Lung (tissue), 12 donors: Measurements from ENCODE around the gene HSPB3. TPM values are rescaled to one million over a fixed set of nuclear protein-coding genes. Genes with fewer than 3 reads are reported as not detected.
"Not testable (repeated sequence)": the region's sequence is repeated elsewhere in the genome, so short reads cannot be mapped to it uniquely, and the experiment has no call there.

Experiments
- ATAC-seq: fragments of 200-7000 bp; cut with Tn5 transposase; one replicate; pipeline ENCODE4 v1.9.1; 2020; ENCODE audit warnings: moderate number of reproducible peaks; ENCODE audit not compliant: insufficient read depth, low FRiP score
- DNase-seq, 3 donors: peaks; one replicate each; pipeline ENCODE4 v3.0.0-alpha.2; 2013 to 2017
- H3K27ac ChIP-seq, 2 donors: one replicate each; pipeline ENCODE4 v1.5.1; 2013; ENCODE audit warnings: mild to moderate bottlenecking in 2 of 2, moderate library complexity in 2 of 2, control low read depth in 1 of 2, inconsistent platforms in 1 of 2, low read depth in 1 of 2, low read length in 1 of 2
- H3K27me3 ChIP-seq, 3 donors: one replicate each; pipeline ENCODE4 v1.5.1; 2013; ENCODE audit warnings: low read length in 2 of 3; ENCODE audit not compliant: control insufficient read depth in 3 of 3, insufficient read depth in 3 of 3
- H3K36me3 ChIP-seq, 4 donors: one replicate each; pipeline ENCODE4 v1.5.1; 2013; ENCODE audit warnings: low read length in 4 of 4, mild to moderate bottlenecking in 1 of 4, moderate library complexity in 1 of 4; ENCODE audit not compliant: control insufficient read depth in 4 of 4, insufficient read depth in 4 of 4
- H3K4me1 ChIP-seq, 5 donors: one replicate each; pipeline ENCODE4 v1.5.1; 2013; ENCODE audit warnings: low read length in 5 of 5, mild to moderate bottlenecking in 2 of 5, moderate library complexity in 1 of 5; ENCODE audit not compliant: control insufficient read depth in 5 of 5, insufficient read depth in 5 of 5
- H3K4me3 ChIP-seq: one replicate; pipeline ENCODE4 v1.5.1; 2013; ENCODE audit warnings: mild to moderate bottlenecking, control low read depth, moderate library complexity
- H3K9ac ChIP-seq, 2 donors: one replicate each; pipeline ENCODE4 v1.5.1; 2013; ENCODE audit warnings: low read length in 2 of 2, control low read depth in 1 of 2; ENCODE audit not compliant: insufficient read depth in 1 of 2
- H3K9me3 ChIP-seq, 4 donors: one replicate each; pipeline ENCODE4 v1.5.1; 2013; ENCODE audit warnings: low read length in 3 of 4, mild to moderate bottlenecking in 1 of 4, moderate library complexity in 1 of 4; ENCODE audit not compliant: control insufficient read depth in 4 of 4, insufficient read depth in 3 of 4
- CTCF ChIP-seq: IDR thresholded peaks from 2 replicates; pipeline ENCODE4 v1.5.1; 2012; ENCODE audit warnings: mild to moderate bottlenecking; ENCODE audit errors: control extremely low read depth, extremely low read depth
- WGBS, 2 donors: extraction: QIAGEN DNeasy Blood & Tissue Kit; methylation state at CpG; one replicate each; pipeline ENCODE4 v1.1.7; 2013; 5-methylcytosine and 5-hydroxymethylcytosine counted together
- polyA plus RNA-seq, 2 donors: library from polyadenylated mRNA; stranded (reverse); fragments of 200-250 nt; gene quantifications; one replicate each; pipeline ENCODE4 v1.2.1, GENCODE V29; 2013
- total RNA-seq, 2 donors: library from RNA; depleted of rRNA in 1 of 2; stranded (reverse); fragments of >200 nt in 1 of 2; gene quantifications; one replicate each; pipeline ENCODE4 v1.2.1, GENCODE V29; 2014 to 2021
- donor health status: control.
- donor health status: control.
- donor health status: Bipolar disorder and iron deficiency.
- donor health status: healthy.
- donor health status: DM: yes; HTN: yes; CAD: no.

HSPB3 gene
- total and polyA plus RNA-seq, 4 donors, result 0.47 to 1.7 (median 1.5) TPM; not detected in 1

- Histone ChIP-seq H3K4me3 (no peak overlapping the region), H3K36me3 (no peaks in the 10 kb centered on the region), H3K27ac (no peak overlapping the region), H3K9ac (no peak overlapping the region), H3K27me3 (no peaks in the 10 kb centered on the region), H3K9me3 (no peaks in the 10 kb centered on the region), H3K4me1 (no peaks in the 10 kb centered on the region)
- ATAC-seq (no peak), DNase-seq (no peak)
- TF ChIP-seq CTCF, result no peak
These were observed 24.8 kb downstream of the HSPB3 start for GRCh38 chr5:54480296-54480695.

- no peak overlapping the region for H3K9ac ChIP-seq
- H3K27ac ChIP-seq, result no peak overlapping the region
- no peak for ATAC-seq
- no peaks in the 10 kb centered on the region for H3K36me3 ChIP-seq
- no peak for TF ChIP-seq CTCF
- no peak overlapping the region for H3K4me3 ChIP-seq
- H3K9me3 ChIP-seq, result no peaks in the 10 kb centered on the region
- WGBS, 2 donors, result 83 to 89% methylated on average over 5 of the region's 5 CpGs
- DNase-seq, result no peak
- no peaks in the 10 kb centered on the region for H3K27me3 ChIP-seq
- no peaks in the 10 kb centered on the region for H3K4me1 ChIP-seq
These were observed 28.9 kb downstream of the HSPB3 start for GRCh38 chr5:54484219-54484894.

GRCh38 chr5:54485659-54486058 is 30.2 kb downstream of the HSPB3 start:
- not testable (repeated sequence) for H3K36me3 ChIP-seq, H3K4me1 ChIP-seq, DNase-seq, H3K4me3 ChIP-seq, H3K9me3 ChIP-seq, H3K27me3 ChIP-seq, ATAC-seq, H3K9ac ChIP-seq, H3K27ac ChIP-seq

GRCh38 chr5:54489648-54489979 is 34.1 kb downstream of the HSPB3 start:
- DNase-seq, H3K9me3 ChIP-seq, H3K9ac ChIP-seq, ATAC-seq, H3K4me3 ChIP-seq, H3K27me3 ChIP-seq, H3K4me1 ChIP-seq, H3K36me3 ChIP-seq, H3K27ac ChIP-seq: not testable (repeated sequence)
- 49 to 50% methylated on average over 2 of the region's 2 CpGs for WGBS, 2 donors
